CD4-positive, alpha-beta T cell treated with Interleukin-17A for 1 hour (primary cell): Measurements from ENCODE around the gene EVPL.

Source experiments
- DNase-seq: peaks from one replicate; pipeline ENCODE4 v3.0.0-alpha.2; 2020

EVPL gene

DNA sequence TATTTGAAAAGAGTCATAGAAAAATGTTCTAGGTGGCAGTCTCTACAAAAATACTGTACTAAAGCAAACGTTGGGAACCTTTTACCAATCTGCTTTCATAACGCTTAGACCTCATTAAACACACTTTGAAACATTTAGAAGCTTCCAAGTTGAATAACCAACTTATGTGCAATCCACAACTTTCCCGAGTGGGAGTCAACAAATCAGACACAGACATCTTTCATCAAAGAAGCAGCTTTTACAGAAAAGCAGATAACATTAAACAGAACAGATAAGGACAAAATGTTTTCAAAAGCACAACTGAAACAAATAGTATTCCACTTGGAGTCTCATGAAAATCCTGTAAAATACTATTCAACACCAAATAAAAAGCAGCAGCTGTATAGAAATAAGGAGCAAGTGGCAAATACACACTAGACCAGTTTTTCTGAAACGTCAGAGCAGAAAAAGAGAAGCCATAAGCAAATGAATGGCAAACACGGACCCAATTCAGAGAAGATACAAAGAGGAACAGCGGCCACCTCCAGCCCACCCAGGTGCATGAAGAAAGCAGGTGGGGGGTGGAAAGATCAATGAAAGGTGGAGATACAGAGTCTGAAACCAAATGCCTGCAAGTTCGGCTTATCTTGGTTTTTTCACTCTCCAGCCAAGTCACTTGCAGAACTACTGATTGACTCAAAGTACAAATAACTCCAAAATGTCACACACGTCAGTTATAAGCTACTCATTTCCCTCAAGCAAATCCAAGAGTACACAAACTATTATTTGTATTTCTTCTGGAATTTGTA, 67.9 kb downstream of the EVPL start:
- no peak for DNase-seq
